Muscle layer of duodenum (tissue), 2 donors: ENCODE results near the gene EFHD2.

Source experiments
- H3K27ac ChIP-seq: one replicate; pipeline ENCODE4 v1.7.0; 2013; ENCODE audit warnings: mild to moderate bottlenecking, low read length
- H3K27me3 ChIP-seq: one replicate; pipeline ENCODE4 v1.7.0; 2013; ENCODE audit warnings: low read depth, mild to moderate bottlenecking, control low read depth, low read length
- H3K36me3 ChIP-seq, 2 donors: one replicate each; pipeline ENCODE4 v1.7.0; 2013; ENCODE audit warnings: low read length in 2 of 2, control low read depth in 1 of 2, mild to moderate bottlenecking in 1 of 2; ENCODE audit not compliant: insufficient read depth in 2 of 2, control insufficient read depth in 1 of 2
- H3K4me1 ChIP-seq, 2 donors: one replicate each; pipeline ENCODE4 v1.7.0; 2013; ENCODE audit warnings: low read length in 2 of 2, mild to moderate bottlenecking in 2 of 2, control low read depth in 1 of 2, moderate library complexity in 1 of 2; ENCODE audit not compliant: insufficient read depth in 2 of 2, control insufficient read depth in 1 of 2
- H3K4me3 ChIP-seq, 2 donors: one replicate each; pipeline ENCODE4 v1.7.0; 2013; ENCODE audit warnings: low read length in 2 of 2, low read depth in 1 of 2, mild to moderate bottlenecking in 1 of 2
- H3K9me3 ChIP-seq, 2 donors: one replicate each; pipeline ENCODE4 v1.7.0; 2013; ENCODE audit warnings: low read length in 2 of 2, control low read depth in 1 of 2, mild to moderate bottlenecking in 1 of 2; ENCODE audit not compliant: control insufficient read depth in 1 of 2
- donor health status: healthy.

Gene EFHD2

DNA sequence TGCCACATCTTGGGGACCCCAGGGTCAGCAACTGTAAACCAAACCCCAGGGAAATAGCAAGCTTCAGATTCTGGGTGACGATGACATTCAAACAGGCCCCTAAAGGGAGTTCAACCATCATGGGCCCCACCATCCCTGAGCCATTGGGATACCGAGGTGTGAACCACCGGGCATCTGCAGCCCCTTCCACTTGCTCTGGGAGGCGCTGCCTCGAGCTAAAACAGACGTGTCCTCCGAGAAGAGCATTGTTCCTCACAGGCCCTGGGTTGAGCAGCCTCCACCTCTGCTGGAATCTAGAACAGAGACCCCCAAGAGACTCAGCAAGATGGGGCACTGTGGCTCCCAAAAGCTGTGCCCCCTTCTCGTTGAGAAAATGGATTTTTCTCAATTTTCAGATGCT, 19.0 kb upstream of the EFHD2 start:
- H3K36me3 ChIP-seq: no peaks in the 10 kb centered on the region
- no peaks in the 10 kb centered on the region for H3K9me3 ChIP-seq
- H3K27me3 ChIP-seq: no peaks in the 10 kb centered on the region
- H3K4me3 ChIP-seq: no peak overlapping the region
- peaks cover 0 to 5% of the 10 kb centered on the region in 2 donors for H3K4me1 ChIP-seq
- no peak overlapping the region for H3K27ac ChIP-seq

GRCh38 chr1:15391366-15391765, 18.3 kb upstream of the EFHD2 start:
- Histone ChIP-seq H3K36me3 (no peaks in the 10 kb centered on the region), H3K27me3 (no peaks in the 10 kb centered on the region), H3K27ac (no peak overlapping the region), H3K4me3 (no peak overlapping the region), H3K4me1 (no peaks in the 10 kb centered on the region), H3K9me3 (no peaks in the 10 kb centered on the region)

GRCh38 chr1:15393475-15394257, 16.0 kb upstream of the EFHD2 start:
- H3K27ac ChIP-seq: no peak overlapping the region
- H3K4me3 ChIP-seq: no peak overlapping the region
- H3K27me3 ChIP-seq: no peaks in the 10 kb centered on the region
- H3K9me3 ChIP-seq: no peaks in the 10 kb centered on the region
- H3K36me3 ChIP-seq: no peaks in the 10 kb centered on the region
- H3K4me1 ChIP-seq: no peaks in the 10 kb centered on the region

GRCh38 chr1:15394258-15394690, 15.4 kb upstream of the EFHD2 start:
- Histone ChIP-seq H3K36me3 (no peaks in the 10 kb centered on the region), H3K4me1 (no peaks in the 10 kb centered on the region), H3K27ac (no peak overlapping the region), H3K27me3 (no peaks in the 10 kb centered on the region), H3K4me3 (no peak overlapping the region), H3K9me3 (no peaks in the 10 kb centered on the region)

DNA sequence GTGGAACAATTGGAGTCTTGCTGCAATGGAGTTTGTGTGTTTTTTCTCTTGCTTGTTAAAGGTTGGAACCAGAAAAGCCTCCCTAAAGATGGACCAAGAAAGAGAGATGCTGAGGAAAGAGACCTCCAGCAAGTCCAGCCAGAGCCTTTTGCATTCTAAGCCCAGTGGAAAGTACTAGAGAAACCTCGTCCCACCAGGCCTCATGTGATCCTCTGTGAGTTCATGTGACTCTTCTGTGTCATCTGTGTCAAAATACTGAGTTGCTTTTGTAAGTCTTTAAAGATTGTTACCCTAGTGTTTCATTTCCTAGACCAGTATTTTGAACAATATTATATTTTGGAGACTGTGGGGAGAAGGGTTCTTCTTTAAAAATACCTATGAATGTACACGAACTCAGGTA, 12.5 kb upstream of the EFHD2 start:
- H3K36me3 ChIP-seq: no peaks in the 10 kb centered on the region
- no peak overlapping the region for H3K4me3 ChIP-seq
- no peaks in the 10 kb centered on the region for H3K27me3 ChIP-seq
- no peak overlapping the region for H3K27ac ChIP-seq
- H3K9me3 ChIP-seq: peaks cover 0 to 8% of the 10 kb centered on the region in 2 donors
- H3K4me1 ChIP-seq: no peaks in the 10 kb centered on the region

- Histone ChIP-seq H3K36me3 (no peaks in the 10 kb centered on the region), H3K4me3 (no peak overlapping the region), H3K9me3 (peaks cover 0 to 8% of the 10 kb centered on the region in 2 donors), H3K27ac (no peak overlapping the region), H3K27me3 (no peaks in the 10 kb centered on the region), H3K4me1 (no peaks in the 10 kb centered on the region)
Observed at GRCh38 chr1:15399710-15400109, 10.0 kb upstream of the EFHD2 start.

DNA sequence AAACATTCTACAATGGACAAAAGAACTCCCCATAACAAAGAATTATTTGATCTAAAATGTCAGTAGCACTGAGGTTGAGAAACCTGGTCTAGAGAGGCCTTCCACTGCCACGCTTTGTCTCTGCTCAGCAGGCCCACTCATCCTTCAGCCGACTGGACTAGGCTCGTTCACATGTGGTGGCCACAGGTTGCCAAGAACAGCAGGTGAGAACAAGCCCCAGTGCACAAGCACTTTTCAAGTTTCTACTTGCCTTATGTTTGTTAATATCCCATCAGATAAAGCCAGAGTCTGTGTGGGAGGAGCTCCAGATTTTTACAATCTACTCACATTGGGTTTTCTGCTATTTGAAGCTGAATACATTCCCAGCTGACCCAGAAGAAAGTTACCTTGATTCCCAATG, 9.1 kb upstream of the EFHD2 start:
- H3K36me3 ChIP-seq: no peaks in the 10 kb centered on the region
- no peaks in the 10 kb centered on the region for H3K4me1 ChIP-seq
- H3K27me3 ChIP-seq: no peaks in the 10 kb centered on the region
- H3K4me3 ChIP-seq: no peak overlapping the region
- peaks cover 0 to 8% of the 10 kb centered on the region in 2 donors for H3K9me3 ChIP-seq
- H3K27ac ChIP-seq: no peak overlapping the region

GRCh38 chr1:15401391-15402055, 8.2 kb upstream of the EFHD2 start:
- Histone ChIP-seq H3K4me3 (no peak overlapping the region), H3K27me3 (no peaks in the 10 kb centered on the region), H3K27ac (no peak overlapping the region), H3K4me1 (no peaks in the 10 kb centered on the region), H3K36me3 (no peaks in the 10 kb centered on the region), H3K9me3 (peaks cover 0 to 8% of the 10 kb centered on the region in 2 donors)

DNA sequence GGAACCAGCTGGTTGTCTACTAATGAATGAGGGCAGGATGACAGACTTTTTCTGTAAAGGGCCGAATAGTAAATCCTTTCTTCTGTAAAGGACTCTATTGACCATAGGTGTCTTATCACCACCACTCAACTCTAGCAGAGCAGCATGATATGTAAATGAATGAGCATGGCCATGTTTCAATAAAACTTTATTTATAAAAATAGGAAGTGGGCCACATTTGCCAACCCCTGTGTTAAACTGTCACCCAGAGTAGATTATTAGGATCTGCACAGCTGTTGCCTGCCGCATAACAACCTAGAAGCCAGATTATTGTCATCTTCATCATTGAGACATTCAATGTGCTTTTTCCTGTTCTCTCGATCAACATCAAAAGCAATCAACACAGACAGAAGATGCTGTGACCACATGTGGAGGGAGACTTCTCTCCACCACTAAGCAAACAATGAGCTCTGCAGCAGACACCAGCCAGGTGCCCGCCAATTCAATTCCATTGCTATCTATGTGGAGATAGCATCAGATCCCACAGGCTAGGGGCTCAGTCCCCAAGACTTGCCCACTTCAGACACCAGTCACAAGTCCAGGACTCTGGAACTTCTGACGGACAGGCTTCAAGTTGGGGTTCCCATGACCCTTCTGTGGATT, 6.8 kb upstream of the EFHD2 start:
- no peak overlapping the region for H3K4me3 ChIP-seq
- no peak overlapping the region for H3K27ac ChIP-seq
- H3K9me3 ChIP-seq: peaks cover 0 to 8% of the 10 kb centered on the region in 2 donors
- peaks cover 0 to 4% of the 10 kb centered on the region in 2 donors for H3K4me1 ChIP-seq
- no peaks in the 10 kb centered on the region for H3K36me3 ChIP-seq
- no peaks in the 10 kb centered on the region for H3K27me3 ChIP-seq

DNA sequence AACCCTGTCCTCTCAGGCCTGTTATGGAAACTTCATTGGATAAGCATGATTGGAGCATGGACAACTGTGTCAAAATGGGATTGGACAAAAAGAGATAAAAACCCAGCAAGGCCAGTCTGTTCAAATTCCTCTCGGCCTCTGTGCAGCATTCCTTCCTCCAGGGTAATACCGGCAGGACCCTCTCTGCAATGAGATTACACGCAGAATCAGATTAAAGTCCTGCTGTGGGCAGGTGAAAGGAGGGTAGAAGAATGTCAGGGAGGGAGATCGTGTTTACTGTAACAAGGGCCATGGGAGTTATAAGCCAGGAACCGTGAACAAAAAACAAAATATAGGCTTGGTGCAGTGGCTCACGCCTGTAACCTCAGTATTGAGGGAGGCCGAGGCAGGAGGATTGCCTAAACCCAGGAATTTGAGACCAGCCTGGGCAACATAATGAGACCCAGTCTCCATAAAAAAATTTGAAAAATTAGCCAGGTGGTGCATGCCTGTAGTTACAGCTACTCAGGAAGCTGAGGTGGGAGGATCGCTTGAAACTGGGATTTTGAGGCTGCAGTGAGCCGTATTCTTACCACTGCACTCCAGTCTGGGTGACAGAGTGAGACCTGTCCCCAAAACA, 5.6 kb upstream of the EFHD2 start:
- peaks cover 0 to 8% of the 10 kb centered on the region in 2 donors for H3K9me3 ChIP-seq
- H3K4me3 ChIP-seq: no peak overlapping the region
- peaks cover 0 to 7% of the 10 kb centered on the region in 2 donors for H3K4me1 ChIP-seq

More for the DNA sequence above, 5.6 kb upstream of the EFHD2 start:
- no peak overlapping the region for H3K27ac ChIP-seq
- no peaks in the 10 kb centered on the region for H3K27me3 ChIP-seq
- H3K36me3 ChIP-seq: no peaks in the 10 kb centered on the region
